GM12872 (cell line): ENCODE data around the gene NISCH.

Experiments used
- TF ChIP-seq, protein P1 (sequence below): IDR thresholded peaks from 3 replicates; pipeline ENCODE4 v1.5.1; 2011; ENCODE audit warnings: low read depth, mild to moderate bottlenecking, low read length, moderate library complexity; ENCODE audit not compliant: insufficient read depth

Gene NISCH

DNA sequence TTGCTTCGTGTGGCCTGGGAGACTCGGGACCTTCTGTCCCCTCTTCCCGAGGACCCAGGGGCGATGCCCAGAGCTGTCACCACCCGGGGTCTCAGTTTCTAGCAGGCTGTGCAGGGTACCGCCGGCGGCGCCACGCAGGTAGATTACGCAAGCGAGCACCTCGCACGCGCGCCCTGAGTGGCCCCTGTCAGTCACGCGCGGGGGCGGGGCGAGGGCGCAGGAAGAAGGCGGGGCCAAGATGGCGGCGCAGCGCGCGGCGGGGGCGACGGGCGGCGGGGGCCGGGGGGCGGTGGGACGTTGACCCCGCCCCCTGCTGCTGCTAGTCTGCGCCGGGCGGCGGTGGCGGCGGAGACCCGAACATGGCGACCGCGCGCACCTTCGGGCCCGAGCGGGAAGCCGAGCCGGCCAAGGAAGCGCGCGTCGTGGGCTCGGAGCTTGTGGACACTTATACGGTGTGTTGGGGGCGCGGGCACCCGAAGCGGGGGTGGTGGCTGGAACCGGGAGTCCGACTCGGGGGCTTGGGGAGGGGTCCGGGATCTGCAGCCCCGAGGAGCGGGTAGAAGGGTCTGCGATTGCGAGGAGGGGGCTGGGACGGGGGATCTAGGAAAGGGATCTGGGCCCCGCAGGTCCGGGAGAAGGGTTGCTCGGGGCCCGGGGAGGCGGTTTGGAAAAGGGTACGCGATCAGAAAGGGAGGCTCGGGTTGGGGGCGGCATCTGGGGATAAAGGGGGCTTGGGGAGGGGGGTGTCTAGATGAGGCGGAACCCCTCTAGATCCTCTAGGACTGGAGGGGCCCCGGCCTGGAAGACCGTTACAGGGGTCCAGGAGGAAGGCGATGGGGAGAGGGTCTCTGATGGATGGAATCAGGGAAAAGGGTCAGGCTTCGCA lies at the start of gene NISCH:
NISCH (plus strand) TSS at position 322 of the 886 bp plus-strand sequence; CDS start at position 360, 38 bp downstream.
- TF ChIP-seq, protein P1, sequence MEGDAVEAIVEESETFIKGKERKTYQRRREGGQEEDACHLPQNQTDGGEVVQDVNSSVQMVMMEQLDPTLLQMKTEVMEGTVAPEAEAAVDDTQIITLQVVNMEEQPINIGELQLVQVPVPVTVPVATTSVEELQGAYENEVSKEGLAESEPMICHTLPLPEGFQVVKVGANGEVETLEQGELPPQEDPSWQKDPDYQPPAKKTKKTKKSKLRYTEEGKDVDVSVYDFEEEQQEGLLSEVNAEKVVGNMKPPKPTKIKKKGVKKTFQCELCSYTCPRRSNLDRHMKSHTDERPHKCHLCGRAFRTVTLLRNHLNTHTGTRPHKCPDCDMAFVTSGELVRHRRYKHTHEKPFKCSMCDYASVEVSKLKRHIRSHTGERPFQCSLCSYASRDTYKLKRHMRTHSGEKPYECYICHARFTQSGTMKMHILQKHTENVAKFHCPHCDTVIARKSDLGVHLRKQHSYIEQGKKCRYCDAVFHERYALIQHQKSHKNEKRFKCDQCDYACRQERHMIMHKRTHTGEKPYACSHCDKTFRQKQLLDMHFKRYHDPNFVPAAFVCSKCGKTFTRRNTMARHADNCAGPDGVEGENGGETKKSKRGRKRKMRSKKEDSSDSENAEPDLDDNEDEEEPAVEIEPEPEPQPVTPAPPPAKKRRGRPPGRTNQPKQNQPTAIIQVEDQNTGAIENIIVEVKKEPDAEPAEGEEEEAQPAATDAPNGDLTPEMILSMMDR = no peak

DNA sequence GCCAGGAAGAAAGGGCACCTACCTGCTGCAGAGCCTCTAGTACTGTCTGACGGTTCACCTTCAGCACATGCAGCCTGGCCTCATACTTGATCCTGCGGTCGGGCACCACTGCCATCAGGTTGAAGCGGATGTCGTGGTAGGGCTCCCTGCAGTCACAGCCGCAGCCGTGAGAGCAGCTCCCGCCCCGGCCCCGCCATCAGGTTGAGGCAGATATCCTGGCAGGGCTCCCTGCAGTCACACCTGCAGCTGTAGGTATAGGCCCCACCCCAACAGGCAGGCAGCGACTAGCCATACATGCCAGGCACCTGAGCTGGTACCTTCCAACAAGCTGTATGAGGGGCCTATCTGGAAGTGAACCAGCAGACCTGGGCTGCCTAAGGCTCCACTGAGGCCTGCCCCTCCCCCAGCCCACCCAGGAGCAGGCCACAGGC lies 49.2 kb upstream of the NISCH start:
- TF ChIP-seq, protein P1 = no peak

DNA sequence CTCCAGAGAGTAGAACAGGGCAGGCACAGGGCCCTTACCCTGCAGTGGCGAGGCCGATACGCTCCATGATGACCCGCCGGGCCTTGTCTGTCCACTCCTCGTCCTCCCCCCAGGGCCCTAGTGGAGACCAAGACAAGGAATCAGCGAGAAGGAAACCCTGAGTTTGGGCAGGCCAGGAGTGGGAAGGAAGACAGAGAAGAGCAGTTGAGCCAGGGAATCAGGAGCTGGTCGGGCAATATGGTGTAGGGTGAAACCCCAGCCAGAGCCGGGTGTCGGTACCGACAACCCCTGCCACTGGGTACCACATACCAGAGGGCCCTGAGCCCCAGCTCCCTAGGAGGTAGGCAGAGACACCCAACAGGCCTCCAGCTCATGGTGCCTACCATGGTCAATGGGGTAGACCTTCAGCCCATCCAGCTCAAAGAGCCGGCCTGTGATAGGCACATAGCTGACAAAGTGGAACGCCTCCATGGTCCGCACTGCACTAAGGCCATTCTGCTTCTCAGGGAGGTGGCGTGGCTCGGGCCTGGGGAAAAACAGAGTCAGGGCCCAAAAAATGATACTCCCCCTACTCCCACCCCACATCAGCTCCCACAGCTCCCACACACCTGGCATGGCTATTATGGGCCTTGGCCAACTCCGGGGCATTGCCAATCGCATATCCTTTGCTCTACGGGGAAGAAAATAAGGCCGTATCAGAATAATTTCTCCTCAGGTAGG lies 48.5 kb upstream of the NISCH start:
- TF ChIP-seq, protein P1 = no peak

GRCh38 chr3:52407779-52408178 lies 47.6 kb upstream of the NISCH start:
- TF ChIP-seq, protein P1 = no peak

DNA sequence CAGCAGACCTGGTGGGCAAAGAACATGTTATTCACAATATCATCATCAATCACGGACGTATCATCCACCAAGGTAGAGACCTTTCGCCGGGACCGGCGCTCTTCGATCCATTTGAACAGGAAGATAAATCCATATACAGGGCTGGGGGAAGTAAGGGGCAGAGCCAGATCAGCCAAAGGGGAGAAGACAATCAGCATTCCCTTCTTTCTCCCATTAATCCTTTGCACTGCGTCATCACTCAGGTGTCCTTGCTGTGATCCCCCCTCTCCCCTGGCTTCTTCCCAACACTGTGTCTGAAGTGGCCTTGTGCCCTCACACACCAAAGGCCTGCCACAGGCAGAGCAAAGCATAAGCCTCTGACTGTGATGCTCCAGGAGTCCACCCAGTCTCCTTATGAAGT lies 46.9 kb upstream of the NISCH start:
- TF ChIP-seq, protein P1 = no peak

DNA sequence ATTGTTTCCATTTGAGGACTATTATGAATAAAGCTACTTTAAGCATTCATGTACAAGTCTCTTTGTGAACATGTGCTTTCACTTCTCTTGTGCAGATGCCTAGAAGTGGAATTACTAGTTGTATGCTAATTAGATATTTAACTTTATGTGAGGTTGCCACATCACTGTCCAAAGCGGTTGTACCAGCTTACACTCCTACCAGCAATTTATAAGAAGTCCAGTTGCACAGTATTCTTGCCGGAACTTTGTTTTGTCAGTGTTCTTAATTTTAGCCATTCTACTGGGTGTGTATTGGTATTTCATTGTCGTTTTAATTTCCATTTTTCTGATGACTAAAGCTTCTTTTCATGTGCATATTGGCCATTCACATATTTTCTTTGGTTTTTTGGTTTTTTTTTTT lies 39.6 kb upstream of the NISCH start:
- TF ChIP-seq, protein P1 = no peak

DNA sequence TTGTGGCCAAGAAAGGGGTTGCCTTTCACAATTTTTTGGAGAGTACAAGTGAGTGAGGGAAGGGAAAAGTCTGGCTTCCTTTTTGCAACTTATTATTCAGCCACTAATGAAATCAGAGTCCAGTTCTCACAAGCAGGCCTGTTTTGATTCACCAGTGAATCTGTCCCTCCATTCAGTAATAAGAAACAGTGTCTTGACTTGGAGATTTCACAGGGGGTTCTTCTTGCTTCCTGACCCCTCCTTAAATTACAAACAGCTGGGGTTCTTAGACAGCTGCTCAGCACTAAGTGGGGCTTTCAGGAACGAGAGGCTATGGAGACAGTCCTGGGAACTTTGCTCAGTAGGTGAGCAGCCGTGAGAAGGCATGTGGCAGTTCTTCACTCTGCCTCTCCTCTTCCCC lies 35.0 kb upstream of the NISCH start:
- TF ChIP-seq, protein P1 = no peak
